Mammary epithelial cell (primary cell): ENCODE measurements around the gene MYO7B.

Source experiments
- CTCF ChIP-seq, 2 donors: IDR thresholded peaks in 1 of 2; conservative IDR thresholded peaks in 1 of 2; 2 replicates each; pipeline ENCODE4 v1.5.1; 2011 to 2012; ENCODE audit warnings: inconsistent platforms in 2 of 2, low read length in 2 of 2, mild to moderate bottlenecking in 2 of 2, control low read depth in 1 of 2, low read depth in 1 of 2; ENCODE audit not compliant: insufficient read depth in 1 of 2; ENCODE audit errors: extremely low read depth in 1 of 2
- EZH2 ChIP-seq: IDR thresholded peaks from 2 replicates; pipeline ENCODE4 v1.6.1; 2012; ENCODE audit warnings: low read length, inconsistent platforms, borderline replicate concordance

DNA sequence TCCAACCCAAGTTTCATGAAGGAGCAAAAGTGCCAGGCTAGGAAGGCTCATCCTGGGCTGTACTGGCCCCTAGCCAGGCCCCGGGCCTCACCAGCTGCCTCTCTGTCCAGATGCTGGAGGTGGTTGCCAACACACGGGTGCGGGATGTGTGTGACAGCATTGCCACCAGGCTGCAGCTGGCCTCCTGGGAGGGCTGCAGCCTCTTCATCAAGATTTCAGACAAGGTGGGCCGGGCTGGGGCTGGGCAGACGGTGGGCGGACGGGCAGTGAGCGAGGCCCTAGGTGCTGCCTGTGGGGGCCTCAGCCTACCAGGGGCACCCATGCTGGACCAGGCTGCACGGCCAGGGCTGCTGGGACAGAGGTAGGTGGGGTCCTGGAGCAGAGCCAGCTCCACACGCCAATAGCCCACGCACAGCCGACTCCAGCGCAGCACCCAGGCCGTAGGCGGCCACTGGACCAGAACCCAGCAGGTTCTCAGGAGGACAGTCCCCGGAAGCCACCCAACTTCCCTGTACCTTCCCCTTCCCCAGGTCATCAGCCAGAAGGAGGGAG is 98.7 kb downstream of the MYO7B start:
- TF ChIP-seq CTCF (conservative IDR thresholded peaks at IDR 0.05 in 1 of 2, IDR thresholded peaks at IDR 0.05 in 1 of 2; ENCODE audit: extremely low read depth in 1 of 2, insufficient read depth in 1 of 2, low read depth in 1 of 2, low read length in 2 of 2) (no peak), EZH2 (no peak)
